ENCODE measurements around the gene MIEN1. TPM values are rescaled to one million over a fixed set of nuclear protein-coding genes. Genes with fewer than 3 reads are reported as not detected.
"Not testable (repeated sequence)": the region's sequence is repeated elsewhere in the genome, so short reads cannot be mapped to it uniquely, and the experiment has no call there.

MIEN1 gene
- total RNA-seq, 2 experiments from 2014 or later: 41.0 to 43.8 TPM

DNA sequence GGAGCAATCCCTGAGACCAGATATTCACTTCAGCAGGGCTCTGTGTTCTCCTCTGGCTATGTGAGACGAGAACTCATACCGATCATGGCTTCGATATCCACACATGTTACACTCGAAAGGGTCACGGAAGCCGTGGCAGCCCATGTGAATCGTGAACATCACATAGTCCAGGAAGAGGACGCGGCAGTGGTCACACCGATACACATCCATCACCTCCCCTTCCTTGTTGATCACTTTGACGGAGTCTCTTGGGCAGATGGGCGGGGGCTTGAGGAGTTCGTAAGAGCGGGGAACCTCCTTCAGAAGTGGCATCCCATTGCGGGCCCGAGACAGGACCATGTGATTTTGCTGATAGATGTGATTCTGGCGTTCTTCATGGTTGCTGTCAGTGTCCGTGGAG lies 35.4 kb upstream of the MIEN1 start:
- no peaks in the 10 kb centered on the region for H3K9me3 Mint-ChIP-seq
- no peak overlapping the region for H3K4me3 Mint-ChIP-seq
- no peaks in the 10 kb centered on the region for H3K27me3 Mint-ChIP-seq
- ChIA-PET CTCF (interaction anchor here (1.3 kb wide), 1 partner anchor 12 kb away, joined by 3 read pairs; no protein-coding TSS in a partner anchor), POLR2A (interaction anchor here (1.0 kb wide), 1 partner anchor 304 kb away, joined by 3 read pairs; the partner anchor contains the start of gene CDK12)
- DNase-seq: peak; percentile 8
- H3K27ac Mint-ChIP-seq: peak overlapping the region; percentile 85
- H3K36me3 Mint-ChIP-seq: peaks cover 54% of the 10 kb centered on the region
- intact Hi-C loops (cut with micrococcal nuclease): no loop called here
- H3K4me1 Mint-ChIP-seq (ENCODE audit: low read depth): peaks cover 84% of the 10 kb centered on the region

- DNase-seq: peak; percentile 4
- intact Hi-C loops (cut with micrococcal nuclease): no loop called here
- Mint-ChIP-seq H3K9me3 (no peaks in the 10 kb centered on the region), H3K4me1 (ENCODE audit: low read depth) (peaks cover 80% of the 10 kb centered on the region), H3K36me3 (peaks cover 54% of the 10 kb centered on the region), H3K27me3 (no peaks in the 10 kb centered on the region), H3K4me3 (no peak overlapping the region), H3K27ac (peak overlapping the region; percentile 14)
- POLR2A ChIA-PET: interaction anchor here (2.4 kb wide), 1 partner anchor 10 kb away, joined by 9 read pairs; no protein-coding TSS in a partner anchor
- CTCF ChIA-PET: interaction anchor here (0.7 to 1.0 kb wide), 2 partner anchors 9 to 144 kb away, joined by 3 read pairs; no protein-coding TSS in a partner anchor
Observed at GRCh38 chr17:39765175-39765574, 34.8 kb upstream of the MIEN1 start.

DNA sequence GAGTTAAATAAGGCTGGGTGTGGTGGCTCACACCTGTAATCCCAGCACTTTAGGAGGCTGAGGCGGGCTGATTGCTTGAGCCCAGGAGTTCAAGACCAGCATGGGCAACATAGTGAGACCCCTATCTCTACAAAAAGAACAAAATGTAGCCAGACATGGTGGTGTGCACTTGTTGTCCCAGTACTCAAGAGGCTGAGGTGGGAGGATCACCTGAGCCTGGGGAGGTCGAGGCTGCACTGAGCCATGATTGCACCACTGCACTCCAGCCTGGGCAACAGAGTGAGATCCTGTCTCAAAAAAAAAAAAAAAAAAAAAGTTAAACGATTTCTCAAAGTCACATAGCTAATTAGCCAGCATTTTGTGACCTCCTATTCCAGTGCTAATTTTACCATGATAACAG lies 33.8 kb upstream of the MIEN1 start:
- CTCF ChIA-PET; H3K4me3 Mint-ChIP-seq; H3K9me3 Mint-ChIP-seq; H3K27ac Mint-ChIP-seq; H3K27me3 Mint-ChIP-seq; intact Hi-C loops (cut with micrococcal nuclease): not testable (repeated sequence)
- peaks cover 60% of the 10 kb centered on the region for H3K36me3 Mint-ChIP-seq
- DNase-seq: peak; percentile 7
- POLR2A ChIA-PET: interaction anchor here (0.9 to 2.4 kb wide), 3 partner anchors 9 to 100 kb away, joined by 3 to 9 read pairs (median 4); partner anchors contain the start of gene IKZF3
- peaks cover 79% of the 10 kb centered on the region for H3K4me1 Mint-ChIP-seq (ENCODE audit: low read depth)

- Mint-ChIP-seq H3K4me3 (no peak overlapping the region), H3K27ac (peak overlapping the region; percentile 46), H3K36me3 (peaks cover 54% of the 10 kb centered on the region), H3K9me3 (no peaks in the 10 kb centered on the region), H3K4me1 (ENCODE audit: low read depth) (peaks cover 79% of the 10 kb centered on the region), H3K27me3 (no peaks in the 10 kb centered on the region)
- ChIA-PET CTCF (interaction anchor here (1.2 kb wide), 1 partner anchor 218 kb away, joined by 3 read pairs; the partner anchor contains the start of gene PSMD3), POLR2A (interaction anchor here (0.6 to 2.4 kb wide), 6 partner anchors 8 to 101 kb away, joined by 3 to 9 read pairs (median 5); partner anchors contain the start of gene IKZF3)
- intact Hi-C loops (cut with micrococcal nuclease): no loop called here
- DNase-seq: no peak
Observed at GRCh38 chr17:39763051-39763820, 32.9 kb upstream of the MIEN1 start.

DNA sequence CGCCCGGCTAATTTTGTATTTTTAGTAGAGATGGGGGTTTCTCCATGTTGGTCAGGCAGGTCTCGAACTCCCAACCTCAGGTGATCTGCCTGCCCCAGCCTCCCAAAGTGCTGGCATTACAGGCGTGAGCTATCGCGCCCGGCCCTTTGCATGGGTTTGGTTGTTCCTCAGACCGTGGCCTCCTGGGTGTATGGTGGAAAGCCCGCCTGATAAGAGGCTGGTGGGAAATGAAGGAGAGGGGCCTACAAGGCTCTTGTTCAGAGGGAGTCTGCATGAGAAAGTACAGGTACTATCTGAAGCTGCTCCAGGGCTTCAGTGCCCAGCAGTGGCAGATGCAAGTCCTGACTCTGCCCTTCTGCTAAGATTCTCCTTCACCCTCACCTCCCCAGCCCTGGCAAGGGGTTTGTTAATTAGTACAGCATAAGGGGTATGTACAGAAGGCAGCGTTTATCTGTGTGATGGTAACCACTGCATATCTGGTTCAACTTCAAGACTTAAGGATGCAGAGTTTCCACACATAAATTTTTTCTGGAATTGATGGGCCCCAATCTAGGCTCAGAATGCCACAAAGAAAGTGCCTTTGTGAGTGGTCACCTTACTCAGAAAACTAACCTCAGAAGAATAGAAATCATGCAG lies 31.6 kb upstream of the MIEN1 start:
- intact Hi-C loops (cut with micrococcal nuclease): no loop called here
- POLR2A ChIA-PET: interaction anchor here (1.3 to 2.3 kb wide), 4 partner anchors 13 to 30 kb away, joined by 3 to 7 read pairs (median 5); no protein-coding TSS in a partner anchor

GRCh38 chr17:39759204-39759603 lies 28.9 kb upstream of the MIEN1 start:
- no peaks in the 10 kb centered on the region for H3K27me3 Mint-ChIP-seq
- POLR2A ChIA-PET: interaction anchor here (1.0 to 3.4 kb wide), 5 partner anchors 11 to 138 kb away, joined by 3 to 39 read pairs (median 3); no protein-coding TSS in a partner anchor
- no peak overlapping the region for H3K4me3 Mint-ChIP-seq
- peaks cover 20% of the 10 kb centered on the region for H3K36me3 Mint-ChIP-seq
- intact Hi-C loops (cut with micrococcal nuclease): no loop called here
- CTCF ChIA-PET: interaction anchor here (1.3 to 2.4 kb wide), 7 partner anchors 10 to 221 kb away, joined by 3 to 16 read pairs (median 6); partner anchors contain the start of gene PSMD3
- H3K4me1 Mint-ChIP-seq (ENCODE audit: low read depth): peaks cover 77% of the 10 kb centered on the region
- DNase-seq: no peak
- H3K9me3 Mint-ChIP-seq: no peaks in the 10 kb centered on the region
- H3K27ac Mint-ChIP-seq: peak overlapping the region; percentile 91

More for the DNA sequence above, 31.6 kb upstream of the MIEN1 start:
- Mint-ChIP-seq H3K27me3 (no peaks in the 10 kb centered on the region), H3K27ac (peak overlapping the region; percentile 72), H3K4me1 (ENCODE audit: low read depth) (peaks cover 80% of the 10 kb centered on the region), H3K9me3 (no peaks in the 10 kb centered on the region), H3K4me3 (no peak overlapping the region), H3K36me3 (peaks cover 45% of the 10 kb centered on the region)
- peak; percentile 28 for DNase-seq
- CTCF ChIA-PET: interaction anchor here (1.2 to 1.3 kb wide), 4 partner anchors 8 to 219 kb away, joined by 3 to 6 read pairs (median 4); partner anchors contain the start of gene PSMD3

DNA sequence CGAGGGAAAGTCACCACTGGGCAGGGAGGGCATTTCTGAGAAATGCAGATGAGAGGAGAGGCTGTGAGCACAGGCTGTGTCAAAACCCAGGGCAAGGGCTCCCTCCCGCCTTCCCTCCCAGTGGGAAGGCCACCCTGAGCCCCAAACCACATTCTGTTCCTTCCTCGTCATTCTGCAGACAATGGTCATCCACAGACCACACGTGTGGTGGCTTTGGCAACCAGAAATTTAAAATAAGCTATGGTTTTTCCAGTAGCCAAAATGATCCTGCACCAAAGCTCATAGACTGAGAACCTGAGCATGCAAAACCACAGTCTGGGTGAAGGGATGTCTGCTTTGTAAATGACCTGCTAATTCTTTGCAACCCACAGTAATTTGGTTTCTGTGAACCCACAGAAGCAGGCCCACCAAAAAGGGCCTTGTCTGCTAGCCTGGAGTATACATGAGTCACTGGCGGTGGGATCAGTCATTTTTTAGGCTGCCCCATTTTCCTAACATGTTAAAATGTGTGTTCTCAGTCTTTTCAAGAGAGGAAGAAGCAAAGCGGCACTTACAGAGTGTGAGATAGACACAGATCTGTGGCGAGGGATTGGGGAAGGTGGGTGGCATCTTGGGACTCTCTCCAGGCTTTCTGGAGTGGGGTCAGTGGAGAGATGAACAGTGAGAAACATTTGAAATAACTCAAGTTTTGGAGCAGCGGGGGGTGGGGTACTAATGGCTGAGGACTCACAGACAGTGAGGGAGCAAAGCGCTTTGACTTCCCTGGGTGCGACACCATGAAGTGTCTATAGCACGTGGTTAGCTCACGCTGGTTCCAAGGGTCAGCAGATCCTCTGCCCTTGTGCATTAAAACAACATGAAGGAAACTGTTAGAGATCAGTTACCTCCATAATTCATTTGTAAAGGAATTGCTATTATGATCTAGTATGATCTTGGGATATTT lies 27.9 kb upstream of the MIEN1 start:
- Mint-ChIP-seq H3K4me3 (peak overlapping the region; percentile 25), H3K9me3 (no peaks in the 10 kb centered on the region), H3K4me1 (ENCODE audit: low read depth) (peaks cover 77% of the 10 kb centered on the region), H3K27ac (peak overlapping the region; percentile 91), H3K36me3 (peaks cover 18% of the 10 kb centered on the region), H3K27me3 (no peaks in the 10 kb centered on the region)
- POLR2A ChIA-PET: interaction anchor here (0.7 to 3.4 kb wide), 12 partner anchors 9 to 137 kb away, joined by 3 to 39 read pairs (median 4); partner anchors contain the start of gene IKZF3
- peak; percentile 77 for DNase-seq
- intact Hi-C loops (cut with micrococcal nuclease): loop anchor here (1.0 kb wide), 1 partner anchor 12 kb away; no protein-coding TSS in a partner anchor
- CTCF ChIA-PET: interaction anchor here (0.6 to 2.4 kb wide), 10 partner anchors 11 to 222 kb away, joined by 3 to 16 read pairs (median 5); partner anchors contain the start of genes MIEN1 and PSMD3

- ChIA-PET POLR2A (interaction anchor here (0.9 to 4.5 kb wide), 4 partner anchors 13 to 36 kb away, joined by 3 to 42 read pairs (median 12); no protein-coding TSS in a partner anchor), CTCF (interaction anchor here (0.9 to 2.8 kb wide), 4 partner anchors 12 to 27 kb away, joined by 3 to 16 read pairs (median 11); partner anchors contain the start of gene MIEN1)
- peaks cover 74% of the 10 kb centered on the region for H3K4me1 Mint-ChIP-seq (ENCODE audit: low read depth)
- DNase-seq: no peak
- peak overlapping the region; percentile 91 for H3K27ac Mint-ChIP-seq
- H3K27me3 Mint-ChIP-seq: no peaks in the 10 kb centered on the region
- no peak overlapping the region for H3K4me3 Mint-ChIP-seq
- H3K9me3 Mint-ChIP-seq: no peaks in the 10 kb centered on the region
- peaks cover 13% of the 10 kb centered on the region for H3K36me3 Mint-ChIP-seq
- intact Hi-C loops (cut with micrococcal nuclease): no loop called here
Observed at GRCh38 chr17:39757176-39757662, 26.9 kb upstream of the MIEN1 start.

DNA sequence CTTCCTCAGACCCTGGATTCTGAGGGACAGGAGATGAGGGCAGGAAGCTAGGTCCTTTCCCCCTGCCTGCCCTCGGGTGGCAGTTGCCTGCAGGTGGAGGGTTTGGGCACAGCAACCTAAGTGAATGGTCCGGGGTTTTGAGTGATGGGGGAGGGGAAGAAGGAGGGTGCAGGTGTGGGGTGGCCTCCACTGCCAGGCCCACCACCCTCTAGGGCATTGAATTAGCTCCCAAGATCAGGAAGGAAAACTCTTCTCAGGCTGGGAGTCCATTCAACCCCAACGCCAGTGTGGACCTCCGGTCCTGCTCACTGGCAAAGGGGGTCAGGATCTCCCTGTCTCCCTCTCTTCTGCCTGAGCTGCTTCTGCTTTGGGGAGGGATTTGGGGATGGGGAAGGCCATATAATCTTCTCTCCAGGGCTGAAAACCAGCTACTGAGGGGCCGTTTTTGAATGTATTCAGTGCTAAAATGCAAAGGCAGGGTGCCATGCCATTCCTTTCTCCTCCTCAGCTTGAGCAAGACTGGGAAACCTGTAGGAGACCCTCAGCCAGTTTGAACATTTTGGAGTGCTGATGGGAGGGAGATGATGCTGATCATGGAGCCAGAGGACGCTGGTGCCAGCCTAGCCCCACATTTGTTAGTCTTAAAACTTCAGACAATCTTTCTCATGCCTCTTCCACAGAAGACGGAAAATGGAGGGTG lies 26.2 kb upstream of the MIEN1 start:
- Mint-ChIP-seq H3K27ac (peak overlapping the region; percentile 91), H3K27me3 (no peaks in the 10 kb centered on the region), H3K4me1 (ENCODE audit: low read depth) (peaks cover 74% of the 10 kb centered on the region), H3K4me3 (peak overlapping the region; percentile 23), H3K9me3 (no peaks in the 10 kb centered on the region), H3K36me3 (peaks cover 13% of the 10 kb centered on the region)
- ChIA-PET CTCF (interaction anchor here (0.9 to 2.8 kb wide), 7 partner anchors 8 to 224 kb away, joined by 3 to 20 read pairs (median 14); partner anchors contain the start of genes MIEN1 and PSMD3), POLR2A (interaction anchor here (0.9 to 4.5 kb wide), 8 partner anchors 10 to 170 kb away, joined by 3 to 42 read pairs (median 4); partner anchors contain the start of gene IKZF3)
- no peak for DNase-seq
- intact Hi-C loops (cut with micrococcal nuclease): no loop called here
